HUES6 (cell line): ENCODE results near the gene KLHDC4.
"Not testable (repeated sequence)": the region's sequence is repeated elsewhere in the genome, so short reads cannot be mapped to it uniquely, and the experiment has no call there.

Experiments used
- H3K27ac ChIP-seq: 2 replicates; pipeline ENCODE4 v1.7.0; 2013; ENCODE audit warnings: low read depth, mild to moderate bottlenecking, low read length, inconsistent platforms
- H3K27me3 ChIP-seq: 2 replicates; pipeline ENCODE4 v1.6.1; 2013; ENCODE audit warnings: low read length; ENCODE audit not compliant: control insufficient read depth, insufficient read depth
- H3K36me3 ChIP-seq: 2 replicates; pipeline ENCODE4 v1.6.1; 2013; ENCODE audit warnings: low read length; ENCODE audit not compliant: control insufficient read depth, insufficient read depth
- H3K4me1 ChIP-seq: 2 replicates; pipeline ENCODE4 v1.6.1; 2013; ENCODE audit warnings: low read length; ENCODE audit not compliant: control insufficient read depth, insufficient read depth
- H3K4me3 ChIP-seq: 2 replicates; pipeline ENCODE4 v1.5.1; 2013; ENCODE audit warnings: low read depth, low read length
- H3K9ac ChIP-seq: one replicate; pipeline ENCODE4 v1.6.1; 2013; ENCODE audit warnings: mild to moderate bottlenecking, low read length
- H3K9me3 ChIP-seq: 2 replicates; pipeline ENCODE4 v1.6.1; 2013; ENCODE audit warnings: low read depth, low read length; ENCODE audit not compliant: control insufficient read depth, insufficient read depth

KLHDC4 gene

GRCh38 chr16:87726577-87726976, 39.2 kb downstream of the KLHDC4 start:
- peaks cover 67% of the 10 kb centered on the region for H3K36me3 ChIP-seq
- not testable (repeated sequence) for H3K27me3 ChIP-seq, H3K27ac ChIP-seq, H3K9me3 ChIP-seq, H3K9ac ChIP-seq, H3K4me3 ChIP-seq, H3K4me1 ChIP-seq

GRCh38 chr16:87725596-87726235, 40.1 kb downstream of the KLHDC4 start:
- H3K4me1 ChIP-seq = no peaks in the 10 kb centered on the region; the same call in 1 of the 2 replicates
- peaks cover 65% of the 10 kb centered on the region for H3K36me3 ChIP-seq
- no peak overlapping the region for H3K9ac ChIP-seq
- no peak overlapping the region for H3K27ac ChIP-seq
- H3K9me3 ChIP-seq = no peaks in the 10 kb centered on the region
- no peaks in the 10 kb centered on the region for H3K27me3 ChIP-seq
- H3K4me3 ChIP-seq = no peak overlapping the region

- no peaks in the 10 kb centered on the region for H3K27me3 ChIP-seq
- H3K36me3 ChIP-seq = peaks cover 67% of the 10 kb centered on the region
- no peak overlapping the region for H3K27ac ChIP-seq
- no peaks in the 10 kb centered on the region; the same call in 1 of the 2 replicates for H3K4me1 ChIP-seq
- H3K9ac ChIP-seq = no peak overlapping the region
- no peak overlapping the region for H3K4me3 ChIP-seq
- peaks cover 5% of the 10 kb centered on the region; the same call in 1 of the 2 replicates for H3K9me3 ChIP-seq
Observed at GRCh38 chr16:87724490-87725291, 41.1 kb downstream of the KLHDC4 start.

- no peak overlapping the region for H3K4me3 ChIP-seq
- H3K9me3 ChIP-seq = peaks cover 6% of the 10 kb centered on the region; the same call in 1 of the 2 replicates
- no peak overlapping the region for H3K9ac ChIP-seq
- H3K4me1 ChIP-seq = no peaks in the 10 kb centered on the region; the same call in 1 of the 2 replicates
- H3K27ac ChIP-seq = no peak overlapping the region
- peaks cover 57% of the 10 kb centered on the region for H3K36me3 ChIP-seq
- no peaks in the 10 kb centered on the region for H3K27me3 ChIP-seq
Observed at GRCh38 chr16:87723226-87723623, 42.6 kb downstream of the KLHDC4 start.

- peaks cover 56% of the 10 kb centered on the region for H3K36me3 ChIP-seq
- H3K9me3 ChIP-seq = peaks cover 6% of the 10 kb centered on the region; the same call in 1 of the 2 replicates
- no peak overlapping the region for H3K4me3 ChIP-seq
- no peak overlapping the region for H3K27ac ChIP-seq
- no peak overlapping the region for H3K9ac ChIP-seq
- no peaks in the 10 kb centered on the region for H3K27me3 ChIP-seq
- H3K4me1 ChIP-seq = no peaks in the 10 kb centered on the region; the same call in 1 of the 2 replicates
Observed at GRCh38 chr16:87722590-87723225, 43.1 kb downstream of the KLHDC4 start.

GRCh38 chr16:87721622-87722585, 43.9 kb downstream of the KLHDC4 start:
- H3K36me3 ChIP-seq = peaks cover 55% of the 10 kb centered on the region
- no peak overlapping the region for H3K9ac ChIP-seq
- H3K27ac ChIP-seq = no peak overlapping the region
- no peaks in the 10 kb centered on the region; the same call in 1 of the 2 replicates for H3K4me1 ChIP-seq
- H3K9me3 ChIP-seq = peaks cover 6% of the 10 kb centered on the region; the same call in 1 of the 2 replicates
- no peak overlapping the region for H3K4me3 ChIP-seq
- no peaks in the 10 kb centered on the region for H3K27me3 ChIP-seq

GRCh38 chr16:87720446-87720845, 45.3 kb downstream of the KLHDC4 start:
- Histone ChIP-seq H3K36me3 (peaks cover 59% of the 10 kb centered on the region), H3K9me3 (peaks cover 6% of the 10 kb centered on the region; the same call in 1 of the 2 replicates), H3K27ac (no peak overlapping the region), H3K4me1 (no peaks in the 10 kb centered on the region; the same call in 1 of the 2 replicates), H3K9ac (no peak overlapping the region), H3K4me3 (no peak overlapping the region), H3K27me3 (no peaks in the 10 kb centered on the region)

- H3K36me3 ChIP-seq = peaks cover 70% of the 10 kb centered on the region
- H3K9ac ChIP-seq, H3K4me1 ChIP-seq, H3K27me3 ChIP-seq, H3K4me3 ChIP-seq, H3K9me3 ChIP-seq, H3K27ac ChIP-seq: not testable (repeated sequence)
Observed at GRCh38 chr16:87718831-87719230, 47.0 kb downstream of the KLHDC4 start.

GRCh38 chr16:87715658-87716057, 50.1 kb downstream of the KLHDC4 start:
- H3K4me3 ChIP-seq = no peak overlapping the region
- H3K9ac ChIP-seq = no peak overlapping the region
- no peaks in the 10 kb centered on the region for H3K4me1 ChIP-seq
- peaks cover 6% of the 10 kb centered on the region; the same call in 1 of the 2 replicates for H3K9me3 ChIP-seq
- H3K27me3 ChIP-seq = no peaks in the 10 kb centered on the region
- H3K36me3 ChIP-seq = peaks cover 64% of the 10 kb centered on the region
- no peak overlapping the region for H3K27ac ChIP-seq

- Histone ChIP-seq H3K27ac (no peak overlapping the region), H3K27me3 (no peaks in the 10 kb centered on the region), H3K4me1 (no peaks in the 10 kb centered on the region), H3K36me3 (peaks cover 64% of the 10 kb centered on the region), H3K9ac (no peak overlapping the region), H3K9me3 (peaks cover 6% of the 10 kb centered on the region; the same call in 1 of the 2 replicates), H3K4me3 (no peak overlapping the region)
Observed at GRCh38 chr16:87715231-87715630, 50.6 kb downstream of the KLHDC4 start.
